ENCODE data around the gene ABHD11.

DNA sequence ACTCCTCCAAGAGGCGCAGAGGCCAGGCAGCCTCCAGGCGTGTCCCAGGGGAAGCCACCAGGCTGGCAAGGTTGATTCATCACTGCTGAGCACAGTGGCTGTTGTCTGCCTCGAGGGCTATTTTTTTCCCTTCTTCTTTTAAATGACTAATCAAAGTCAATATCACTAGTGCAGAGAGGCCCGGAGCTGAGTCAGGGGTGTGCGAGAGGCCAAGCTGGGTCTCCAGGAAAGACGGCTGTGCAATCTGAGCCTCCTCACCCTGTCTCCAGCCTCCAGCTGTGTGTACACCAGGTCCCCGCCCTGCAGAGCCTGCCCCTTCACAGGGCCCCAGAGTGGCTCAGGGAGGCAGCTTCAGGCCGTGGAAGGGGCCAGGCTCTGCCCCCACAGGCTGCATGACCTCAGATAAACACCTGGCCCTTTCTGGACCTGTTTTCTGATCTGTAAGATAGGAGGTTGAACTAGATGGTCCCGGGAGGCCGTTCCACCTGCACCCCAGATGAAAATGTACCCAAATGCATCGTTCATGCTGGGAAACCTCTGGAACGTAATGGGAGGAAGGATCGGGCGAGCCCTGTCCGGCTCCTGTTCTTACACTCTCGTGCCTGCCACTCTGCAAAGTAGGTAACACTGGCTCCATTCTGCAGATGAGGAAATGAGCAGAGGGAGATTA, 22.8 kb downstream of the ABHD11 start:
- TF ChIP-seq CTCF (IDR thresholded peaks at IDR 0.05) (no peak), EP300 (IDR thresholded peaks at IDR 0.05) (no peak), POLR2A (IDR thresholded peaks at IDR 0.05) (no peak)
